HG03457 (cell line): ENCODE measurements around the gene DST.
"Not testable (repeated sequence)": the region's sequence is repeated elsewhere in the genome, so short reads cannot be mapped to it uniquely, and the experiment has no call there.

Source experiments
- ATAC-seq: cut with Tn5 transposase; IDR thresholded peaks from one replicate; pipeline ENCODE4 v1.9.1; 2021; ENCODE audit warnings: moderate number of reproducible peaks; ENCODE audit not compliant: unreplicated experiment

The DST gene

DNA sequence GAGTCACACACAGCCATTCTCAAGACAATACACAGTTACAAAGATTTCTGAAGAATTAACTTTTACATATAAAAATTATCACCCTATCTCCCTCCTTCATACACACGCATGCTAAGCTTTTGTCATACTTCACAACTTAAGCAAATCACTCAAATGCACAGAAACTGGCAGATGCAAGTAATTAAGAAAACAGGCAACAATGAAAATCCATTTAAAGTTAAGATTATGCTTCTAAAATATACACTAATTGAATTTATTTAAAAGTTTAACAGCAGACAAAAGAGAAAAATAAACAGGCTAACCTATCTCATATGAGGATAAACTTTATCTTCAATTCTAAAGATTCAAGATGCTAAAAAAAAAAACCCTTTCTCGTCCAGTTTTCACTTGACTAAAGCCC lies 68.4 kb downstream of the DST start:
- ATAC-seq, result no peak

DNA sequence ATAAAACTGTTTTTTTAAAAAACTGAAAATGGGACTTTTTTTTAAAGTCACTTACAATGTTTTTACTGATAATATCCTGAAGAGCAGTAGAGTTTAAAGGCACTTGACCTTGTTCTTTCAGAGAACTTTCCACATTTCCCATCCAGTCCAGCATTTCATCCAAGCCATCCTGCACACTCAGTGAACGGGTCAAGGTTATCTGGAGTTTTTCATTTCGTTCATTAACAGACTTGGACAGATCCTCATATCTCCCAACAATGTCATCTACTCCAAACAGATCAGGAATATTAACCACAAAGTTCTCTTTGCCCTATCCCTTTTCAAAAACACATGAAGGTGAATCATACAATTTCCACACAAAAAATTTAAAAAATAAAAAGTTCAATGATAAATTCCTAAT lies 69.1 kb downstream of the DST start:
- no peak for ATAC-seq

DNA sequence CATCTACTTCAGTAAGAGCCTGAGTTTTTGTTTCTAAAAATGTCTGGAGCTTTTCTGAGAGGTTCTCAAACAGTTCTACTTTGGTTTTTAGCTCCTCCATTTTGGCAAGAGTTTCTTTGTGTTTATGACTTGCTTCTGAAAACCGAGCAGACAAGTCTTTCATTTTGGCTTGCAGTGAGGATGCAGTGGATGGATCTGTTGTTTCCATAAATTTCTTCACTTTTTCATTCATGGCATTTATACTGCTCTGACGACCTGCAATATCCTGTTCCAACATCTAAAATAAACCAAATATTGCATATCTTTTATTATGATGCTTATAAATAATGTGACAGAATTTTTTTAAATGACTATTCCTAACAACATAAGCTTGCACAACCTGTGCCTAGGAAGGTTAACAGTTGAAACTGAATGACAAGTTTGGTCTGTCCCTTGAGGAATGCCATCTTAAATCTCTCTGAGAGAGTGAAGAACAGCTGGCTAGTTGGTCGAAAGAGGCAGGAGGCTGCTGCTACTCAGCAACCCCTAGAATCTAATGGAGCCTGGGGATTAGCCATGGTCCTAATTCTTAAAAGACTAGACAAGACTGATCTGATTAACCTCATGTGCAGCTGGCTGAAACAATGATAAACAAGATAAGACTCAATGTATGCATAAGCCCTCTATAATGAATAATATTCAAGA lies 69.8 kb downstream of the DST start:
- ATAC-seq, result no peak

DNA sequence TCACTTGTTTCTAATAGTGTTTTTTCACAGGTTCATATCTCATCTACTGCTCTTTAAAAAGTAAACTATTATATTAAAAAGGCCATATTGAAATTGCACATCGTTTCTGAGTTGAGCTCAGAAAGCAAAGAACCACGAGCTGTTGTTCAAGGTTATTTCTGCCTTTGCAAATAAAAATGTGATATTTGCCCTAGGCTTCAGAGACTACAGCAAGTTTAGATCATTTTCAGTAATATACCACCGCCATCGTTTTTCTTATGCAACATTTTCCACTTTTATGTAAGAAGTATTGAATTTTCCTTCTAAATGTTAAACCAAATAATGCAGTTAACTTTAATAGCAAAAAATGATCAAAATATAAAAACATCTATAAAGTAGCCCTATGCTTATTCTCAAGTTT lies 71.1 kb downstream of the DST start:
- ATAC-seq, result no peak

DNA sequence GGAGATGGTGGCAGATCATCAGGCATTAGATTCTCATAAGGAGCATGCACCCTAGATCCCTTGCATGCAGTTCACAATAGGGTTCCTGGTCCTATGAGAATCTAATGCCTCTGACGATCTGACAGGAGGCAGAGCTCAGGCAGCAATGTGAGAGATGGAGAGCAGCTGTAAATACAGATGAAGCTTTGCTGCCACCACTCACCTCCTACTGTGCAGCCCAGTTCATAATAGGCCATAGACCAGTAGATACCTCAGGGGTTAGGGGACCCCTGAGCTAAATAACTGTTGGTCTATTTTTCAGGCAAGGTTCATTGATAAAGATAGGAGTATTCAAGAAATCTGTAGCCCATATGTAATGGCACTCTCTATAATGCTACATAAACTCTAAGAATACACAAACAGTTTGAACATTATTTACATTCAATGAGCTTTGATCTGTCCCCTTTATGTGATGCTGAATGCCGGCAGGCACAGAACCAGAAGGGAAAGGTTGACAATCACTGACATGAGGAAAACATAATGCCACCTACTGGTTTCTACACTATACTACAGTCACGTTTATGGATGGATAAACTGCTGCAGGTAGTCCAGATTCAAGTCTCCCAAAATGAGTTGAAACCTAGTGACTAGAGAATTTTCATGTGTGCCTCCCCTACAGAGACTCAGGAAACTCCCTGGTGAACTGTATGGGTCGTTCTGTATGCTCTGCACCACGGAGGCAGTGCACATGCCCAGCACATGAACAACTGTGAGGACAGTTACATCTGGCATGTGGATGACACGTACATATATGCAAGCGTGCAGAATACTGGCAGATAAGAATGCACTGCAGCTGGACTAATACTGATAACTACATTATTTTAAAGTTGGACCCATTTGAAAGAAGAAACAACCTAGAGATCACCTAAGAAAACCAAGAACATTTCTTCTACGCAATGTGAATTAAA lies 72.0 kb downstream of the DST start:
- ATAC-seq, result peak; percentile 69

DNA sequence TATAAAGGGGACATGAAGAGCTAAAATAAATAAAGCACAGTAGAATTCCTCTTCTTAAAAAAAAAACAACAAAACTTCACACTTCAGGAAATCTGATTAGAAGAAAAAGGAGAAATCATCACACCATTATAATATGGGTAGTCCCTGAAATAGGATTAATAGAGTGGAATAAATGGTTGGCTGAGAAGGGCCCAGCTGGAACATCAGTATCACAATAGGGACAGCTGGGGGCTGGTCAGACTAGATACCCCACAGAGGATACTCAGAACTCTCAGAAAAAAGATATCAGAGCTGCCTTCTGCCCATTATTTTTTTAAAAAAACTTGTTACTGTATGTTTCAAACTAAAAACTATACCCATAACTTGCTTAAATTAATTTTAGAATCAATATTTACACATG lies 75.2 kb downstream of the DST start:
- ATAC-seq, result no peak

DNA sequence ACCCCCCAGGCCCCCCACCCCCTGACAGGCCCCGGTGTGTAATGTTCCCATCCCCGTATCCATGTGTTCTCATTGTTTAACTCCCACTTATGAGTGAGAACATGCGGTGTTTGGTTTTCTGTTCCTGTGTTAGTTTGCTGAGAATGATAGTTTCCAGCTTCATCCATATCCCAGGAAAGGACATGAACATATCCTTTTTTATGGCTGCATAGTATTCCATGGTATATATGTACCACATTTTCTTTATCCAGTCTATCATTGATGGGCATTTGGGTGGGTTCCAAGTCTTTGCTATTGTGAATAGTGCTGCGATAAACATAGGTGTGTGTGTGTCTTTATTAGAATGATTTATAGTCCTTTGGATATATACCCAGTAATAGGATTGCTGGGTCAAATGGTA lies 80.0 kb downstream of the DST start:
- ATAC-seq, result not testable (repeated sequence)

DNA sequence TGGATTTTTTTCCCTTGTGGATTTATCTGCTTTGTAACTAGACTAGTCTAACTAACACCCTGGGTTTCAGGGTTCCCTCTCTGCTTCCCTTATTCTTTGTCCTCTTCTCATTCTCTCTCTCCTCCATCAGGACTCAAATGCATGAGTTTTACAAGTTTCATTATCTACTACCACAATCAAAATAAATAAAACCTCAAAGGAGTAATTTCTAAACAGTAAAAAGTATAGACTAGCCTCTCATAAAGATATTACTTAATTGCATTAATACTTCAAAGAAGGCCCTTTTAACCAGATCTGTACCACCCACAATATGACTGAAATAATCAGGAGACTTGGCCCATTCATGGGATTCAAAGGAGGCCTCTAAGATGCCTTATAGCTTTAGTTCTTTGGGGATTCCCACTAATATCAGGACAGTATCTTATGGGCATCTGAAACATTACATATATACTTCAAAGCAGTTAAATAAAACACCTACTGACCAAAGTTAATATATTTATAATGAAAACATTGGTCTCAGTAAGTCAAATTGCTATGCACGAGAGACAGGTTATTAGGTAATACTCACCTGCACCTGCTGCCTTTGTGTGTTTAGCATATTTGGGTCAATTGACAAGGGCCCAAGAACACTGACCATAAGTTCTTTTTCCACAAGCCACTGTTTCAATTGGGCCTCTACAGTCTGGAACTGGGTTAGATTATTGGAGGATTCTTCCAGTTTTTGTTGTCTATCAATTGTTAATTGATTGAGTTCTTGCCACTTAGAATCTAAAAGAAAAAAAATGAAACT lies 85.7 kb downstream of the DST start:
- ATAC-seq, result no peak

DNA sequence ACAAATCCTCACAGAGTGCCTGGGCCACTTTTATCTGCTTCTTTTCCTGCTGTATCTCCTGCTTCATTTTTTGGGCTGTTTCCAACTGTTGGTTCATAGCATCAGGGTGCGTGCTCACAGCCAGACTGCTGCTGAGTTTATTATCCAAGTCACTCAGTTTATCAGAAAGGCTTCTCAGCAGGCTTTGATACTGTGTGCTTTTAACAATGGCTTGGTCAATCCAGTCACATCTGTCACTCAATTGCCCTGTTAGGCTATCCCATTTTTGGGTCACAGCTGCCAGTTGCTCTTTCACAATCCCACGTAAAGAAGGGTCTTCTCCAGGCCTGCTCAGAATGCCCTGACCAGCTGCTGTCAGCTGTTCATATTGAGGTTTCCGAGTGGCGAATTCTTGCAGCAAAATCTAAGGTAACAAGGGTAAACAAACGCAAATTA lies 87.2 kb downstream of the DST start:
- no peak for ATAC-seq

DNA sequence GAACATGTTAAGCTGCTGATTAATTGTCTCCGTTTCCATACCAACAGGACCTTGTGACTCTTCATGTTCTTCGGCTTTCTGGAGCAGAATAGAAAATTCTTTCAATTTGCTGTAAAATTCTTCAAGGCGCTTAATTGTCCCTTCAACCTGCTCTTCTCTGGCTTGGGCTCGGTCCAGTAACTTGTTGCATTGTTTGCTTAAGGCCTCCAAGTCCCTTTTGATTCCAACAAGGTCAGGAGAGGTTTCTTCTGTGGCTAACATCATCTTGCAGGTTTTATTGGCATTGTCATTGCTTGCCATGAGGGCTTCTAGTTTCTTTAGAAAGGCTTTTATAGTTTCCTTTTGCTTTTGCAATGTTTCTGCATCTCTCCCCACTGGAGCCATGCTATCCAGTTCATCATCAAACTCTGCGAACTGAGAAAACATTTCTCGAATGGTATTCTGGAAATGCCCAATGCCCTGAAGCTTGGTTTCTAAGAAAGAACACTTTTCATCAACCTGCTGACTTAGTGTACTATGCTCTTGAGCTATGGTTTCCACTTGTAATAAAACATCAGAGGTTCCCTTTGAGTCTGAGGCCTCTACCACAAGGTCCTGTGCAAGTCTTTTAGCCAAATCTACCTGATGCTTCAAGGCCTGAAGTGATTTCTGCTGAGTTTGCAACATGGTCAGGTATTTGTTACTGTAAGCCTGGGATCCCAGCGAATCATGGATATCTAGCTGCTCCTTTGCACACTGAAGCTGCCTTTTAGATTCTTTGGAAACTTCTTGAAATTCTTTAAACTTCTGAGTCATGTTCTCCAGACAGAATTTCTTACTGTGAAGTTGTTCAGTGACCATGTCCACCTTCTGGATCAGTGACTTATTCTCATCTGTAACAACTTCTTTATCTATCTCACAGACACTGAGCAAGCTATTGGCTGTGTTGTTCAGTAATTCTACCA lies 90.2 kb downstream of the DST start:
- ATAC-seq, result no peak

DNA sequence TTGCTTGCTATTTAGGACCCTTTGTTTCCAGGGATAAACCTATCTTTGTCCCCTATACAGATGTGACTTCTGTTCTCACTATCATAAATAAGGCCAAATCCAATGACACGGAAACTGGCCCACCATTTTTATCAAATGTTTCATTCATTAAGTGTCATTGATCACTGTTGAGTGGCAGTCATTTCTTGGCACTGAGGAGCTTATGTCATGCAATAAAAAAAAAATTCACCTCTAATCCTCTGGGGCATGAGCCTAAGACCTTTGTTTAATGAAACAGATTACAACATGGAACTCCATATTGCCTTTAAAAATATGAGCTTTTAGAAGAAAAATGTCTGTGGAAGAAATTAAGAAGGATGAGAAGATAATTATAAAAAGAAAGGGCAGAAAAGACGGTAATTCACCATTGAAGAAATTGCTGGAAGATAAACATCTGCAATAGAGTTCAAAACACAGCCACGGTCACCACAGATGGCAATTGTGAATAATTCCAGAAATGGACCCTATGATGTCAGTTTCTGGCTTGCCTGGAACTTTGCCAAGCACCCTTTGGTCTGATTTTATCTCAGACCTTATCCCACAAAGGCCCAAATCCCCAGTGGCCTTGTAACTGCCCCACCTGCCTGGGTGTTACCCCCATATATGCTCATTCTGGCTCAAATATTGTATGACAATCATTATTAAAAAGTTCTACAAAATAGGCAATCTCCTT lies 91.1 kb downstream of the DST start:
- no peak for ATAC-seq

DNA sequence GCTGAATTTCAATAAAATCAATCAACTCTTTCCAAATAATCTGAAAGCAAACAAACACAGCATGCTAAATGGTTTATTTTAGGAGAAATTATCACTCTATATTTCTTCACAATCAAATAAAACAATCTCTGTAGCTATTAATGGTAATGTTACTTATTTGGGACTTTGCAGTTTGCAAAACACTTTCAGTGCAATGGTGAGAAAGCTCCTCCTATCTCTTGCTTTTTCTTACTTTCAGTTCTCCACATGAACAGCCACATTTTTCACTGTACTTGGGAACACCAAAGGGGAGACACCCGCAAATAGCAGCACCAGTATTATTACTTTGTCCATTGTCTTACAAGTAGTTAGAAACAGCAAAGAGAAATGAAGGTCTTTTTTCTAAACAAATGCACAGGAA lies 92.4 kb downstream of the DST start:
- ATAC-seq, result no peak

DNA sequence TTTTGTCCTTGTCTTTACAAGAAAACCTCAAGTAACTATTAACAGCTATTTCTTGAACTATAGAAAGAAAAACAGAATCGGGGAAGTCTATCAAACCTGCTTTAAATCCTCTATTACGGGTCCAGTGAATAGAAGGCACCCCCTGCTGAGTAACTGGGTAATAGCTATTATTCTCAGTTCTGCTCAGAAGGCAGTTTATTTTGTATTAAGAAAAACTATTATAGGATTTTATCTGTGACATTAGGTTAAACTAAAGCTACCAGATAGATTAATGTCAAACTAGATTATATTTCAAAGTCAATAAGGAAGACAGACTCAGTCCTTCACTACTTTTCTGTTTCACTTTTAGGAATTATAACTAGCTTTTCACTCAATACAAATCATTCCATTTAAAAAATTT lies 93.7 kb downstream of the DST start:
- no peak for ATAC-seq

DNA sequence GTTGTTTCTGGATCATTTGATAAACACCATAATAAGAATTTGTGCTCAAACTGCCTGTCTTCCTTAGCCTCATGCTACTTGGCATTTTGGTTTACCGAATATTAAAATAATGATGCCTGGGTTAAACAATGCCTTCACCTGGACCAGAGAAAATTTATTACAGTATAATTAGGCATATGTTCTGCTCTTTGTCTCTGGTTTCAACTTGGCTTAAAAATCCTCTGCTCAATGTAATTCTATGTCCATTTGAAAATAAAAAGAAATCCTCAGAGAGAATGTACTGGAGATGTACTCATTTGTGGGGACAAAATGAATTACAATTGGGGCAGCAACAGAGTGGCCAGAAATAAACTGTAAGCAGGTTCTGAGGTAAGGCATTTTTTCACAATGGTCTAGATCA lies 95.0 kb downstream of the DST start:
- no peak for ATAC-seq

DNA sequence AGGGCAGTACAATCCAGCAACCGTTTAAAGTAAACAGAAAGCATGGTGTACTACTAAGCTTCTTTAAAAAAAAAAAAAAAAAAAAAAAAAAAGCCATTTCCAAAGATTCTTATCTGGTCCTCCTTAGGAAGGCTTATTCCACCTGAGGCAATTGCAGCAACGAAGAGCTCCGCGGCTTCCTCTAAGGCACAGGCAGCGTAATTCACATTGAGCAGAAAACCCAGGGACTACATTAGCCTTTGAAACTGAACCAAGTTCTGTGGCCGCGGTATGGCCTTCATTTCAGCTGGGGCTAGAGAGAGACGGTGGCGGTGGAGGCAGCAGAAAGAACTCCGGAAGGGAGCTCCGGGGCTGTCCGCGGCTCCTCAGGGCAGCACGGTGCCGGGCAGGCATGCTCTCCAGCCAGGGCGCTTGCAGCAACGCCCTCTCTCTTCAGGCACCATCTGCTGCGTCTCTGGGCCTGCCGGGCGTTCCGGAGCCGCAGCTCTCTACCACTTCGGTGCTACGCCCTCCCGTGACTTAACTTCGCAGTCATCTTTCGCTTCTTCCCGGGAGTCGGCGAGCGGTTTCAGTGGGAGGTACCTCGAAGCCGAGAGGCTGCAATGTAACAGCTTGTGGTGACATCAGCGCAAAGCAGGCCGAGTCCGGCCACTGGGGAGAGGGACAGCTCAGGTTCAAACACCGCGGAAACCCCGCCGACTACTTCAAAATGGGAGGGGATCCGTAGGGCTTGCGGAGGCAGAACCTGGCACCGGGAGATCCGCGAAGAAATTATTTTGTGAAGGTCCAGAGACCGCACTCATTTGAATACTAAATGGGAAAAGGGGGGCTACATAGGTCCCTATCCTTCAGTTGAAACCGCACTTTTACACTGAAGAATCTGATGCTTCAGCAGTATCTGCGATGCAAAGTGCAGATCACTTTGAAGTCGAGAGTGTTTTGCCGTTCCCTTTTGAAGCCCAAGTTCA lies 100.0 kb downstream of the DST start:
- peak; percentile 94 for ATAC-seq

DNA sequence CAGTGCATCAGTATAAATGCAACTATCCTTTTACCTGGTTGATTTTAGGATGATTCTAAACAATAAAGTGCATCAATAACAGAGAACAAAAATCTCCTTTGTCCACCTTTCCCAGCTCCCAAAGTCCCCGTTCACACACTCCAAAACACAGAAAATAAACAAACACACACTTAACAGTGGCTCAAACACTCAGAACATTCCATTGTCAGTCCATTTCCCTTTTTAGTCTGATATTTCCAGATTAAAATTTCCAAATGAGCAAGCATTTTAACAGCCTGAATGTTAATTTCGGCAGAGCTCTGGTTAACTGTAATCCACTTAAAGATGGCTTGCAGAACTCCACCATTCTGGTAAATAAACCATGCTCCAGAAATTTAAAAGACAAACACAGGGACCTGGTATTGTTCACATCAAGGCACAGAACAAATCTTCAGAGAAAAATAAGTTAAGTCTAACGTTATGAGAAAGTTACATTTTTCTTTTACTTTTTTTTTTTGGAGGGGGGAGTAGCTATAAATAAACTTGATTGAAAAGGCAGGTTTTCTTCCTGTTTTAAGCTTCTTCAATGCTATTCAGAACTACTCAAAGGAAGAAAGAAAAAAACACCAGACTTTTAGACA lies 100.8 kb downstream of the DST start:
- ATAC-seq, result no peak

DNA sequence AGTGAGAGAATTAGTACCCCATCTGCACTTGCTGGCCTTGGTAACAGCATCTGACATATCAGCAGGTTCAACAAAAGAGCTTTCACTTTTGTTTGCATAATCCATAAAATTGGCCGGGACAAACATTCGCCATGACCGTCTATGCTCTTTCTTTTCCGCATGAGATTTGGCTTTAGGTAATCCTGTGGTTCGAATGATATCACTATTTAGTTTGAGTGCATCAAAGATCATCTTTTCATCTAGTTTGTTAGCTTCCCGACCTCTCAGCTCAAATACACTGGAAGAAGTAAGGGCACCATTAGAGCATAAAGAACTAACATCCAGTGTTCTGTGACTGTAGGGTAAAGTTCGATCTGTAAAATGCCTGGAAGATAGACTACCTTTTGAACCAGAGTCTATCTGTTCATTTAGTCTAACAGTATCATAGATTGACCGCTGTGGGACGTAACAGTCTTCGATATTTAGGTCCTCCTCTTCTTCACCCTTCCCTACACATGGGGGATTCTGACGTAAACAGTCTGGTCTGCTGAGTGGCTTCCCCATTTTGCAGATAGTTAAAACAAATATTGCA lies 101.6 kb downstream of the DST start:
- ATAC-seq, result no peak
